Keratinocyte (primary cell): ENCODE measurements around the gene PNLIPRP3. TPM values are rescaled to one million over a fixed set of nuclear protein-coding genes. Genes with fewer than 3 reads are reported as not detected.

Source experiments
- DNase-seq: peaks from one replicate; pipeline ENCODE4 v3.0.0-alpha.2; 2011; ENCODE audit warnings: low read depth, missing footprints, low spot score
- FAIRE-seq: peaks from 2 replicates; lab custom pipeline; 2011; peaks lifted over from hg19 to GRCh38; lab: Jason Lieb, UNC
- H2AFZ ChIP-seq: 2 replicates; pipeline ENCODE4 v1.6.0; 2012; ENCODE audit warnings: low read length, control low read depth, inconsistent platforms; ENCODE audit not compliant: control insufficient read depth
- H3K27ac ChIP-seq: 2 replicates; pipeline ENCODE4 v1.5.1; 2011; ENCODE audit warnings: low read length; ENCODE audit not compliant: control insufficient read depth, insufficient read depth
- H3K27me3 ChIP-seq: 3 replicates; pipeline ENCODE4 v1.6.0; 2011; ENCODE audit warnings: low read length; ENCODE audit not compliant: control insufficient read depth, insufficient read depth; ENCODE audit errors: extremely low read depth
- H3K36me3 ChIP-seq, 2 experiments: 2 replicates in 1 of 2; 3 replicates in 1 of 2; pipeline ENCODE4 v1.5.1; 2011; ENCODE audit warnings: low read length in 2 of 2, mild to moderate bottlenecking in 1 of 2; ENCODE audit not compliant: control insufficient read depth in 2 of 2, insufficient read depth in 2 of 2; ENCODE audit errors: extremely low read depth in 1 of 2
- H3K4me1 ChIP-seq: 3 replicates; pipeline ENCODE4 v1.5.1; 2011; ENCODE audit warnings: low read length; ENCODE audit not compliant: control insufficient read depth, insufficient read depth; ENCODE audit errors: extremely low read depth
- H3K4me2 ChIP-seq: 3 replicates; pipeline ENCODE4 v1.6.0; 2011; ENCODE audit warnings: low read depth, low read length; ENCODE audit not compliant: control insufficient read depth, insufficient read depth; ENCODE audit errors: extremely low read depth
- H3K4me3 ChIP-seq, 3 experiments: fragments of 200-600 bp in 1 of 3; sonication (generic) in 1 of 3; 2 replicates in 2 of 3; 3 replicates in 1 of 3; pipeline ENCODE4 v1.5.1; 2011 to 2016; ENCODE audit warnings: low read length in 3 of 3, mild to moderate bottlenecking in 3 of 3, control low read depth in 2 of 3, inconsistent platforms in 1 of 3, low read depth in 1 of 3, mixed read lengths in 1 of 3, mixed run types in 1 of 3, moderate library complexity in 1 of 3; ENCODE audit not compliant: control insufficient read depth in 2 of 3, insufficient read depth in 2 of 3; ENCODE audit errors: extremely low read depth in 1 of 3
- H3K79me2 ChIP-seq: 2 replicates; pipeline ENCODE4 v1.6.0; 2012; ENCODE audit warnings: low read length; ENCODE audit not compliant: control insufficient read depth, insufficient read depth
- H3K9ac ChIP-seq: 3 replicates; pipeline ENCODE4 v1.6.0; 2011; ENCODE audit warnings: low read length; ENCODE audit not compliant: control insufficient read depth, insufficient read depth; ENCODE audit errors: extremely low read depth
- H3K9me1 ChIP-seq: 3 replicates; pipeline ENCODE4 v1.6.0; 2011; ENCODE audit warnings: low read length; ENCODE audit not compliant: control insufficient read depth, insufficient read depth; ENCODE audit errors: extremely low read depth
- H3K9me3 ChIP-seq: 2 replicates; pipeline ENCODE4 v1.5.1; 2012; ENCODE audit warnings: low read depth, low read length; ENCODE audit not compliant: control insufficient read depth
- H4K20me1 ChIP-seq: 3 replicates; pipeline ENCODE4 v1.6.0; 2011; ENCODE audit warnings: low read length; ENCODE audit not compliant: control insufficient read depth, insufficient read depth; ENCODE audit errors: extremely low read depth
- CTCF ChIP-seq, 3 experiments: IDR thresholded peaks in 1 of 3; conservative IDR thresholded peaks in 1 of 3; optimal IDR thresholded peaks in 1 of 3; 2 replicates in 2 of 3; 3 replicates in 1 of 3; pipeline versions ENCODE3 to v1.5.1; 2011; ENCODE audit warnings: low read length in 3 of 3, mild to moderate bottlenecking in 3 of 3, moderate library complexity in 2 of 3, control low read depth in 1 of 3, inconsistent platforms in 1 of 3; ENCODE audit not compliant: insufficient read depth in 2 of 3; ENCODE audit errors: extremely low read depth in 1 of 3
- EZH2 ChIP-seq: IDR thresholded peaks from one replicate; pipeline ENCODE4 v1.6.1; 2012; ENCODE audit warnings: inconsistent platforms, mild to moderate bottlenecking, low read length, moderate library complexity
- dilution Hi-C: fragments of 300-500 bp; cut with MboI; formaldehyde crosslinking; loops from one replicate; pipeline ENCODE4 v1.7.0; 2020; ENCODE audit warnings: low sequenced_read_pairs; ENCODE audit not compliant: extremely low pct_ligation_motif_present
- polyA plus RNA-seq, 5 experiments: library from polyadenylated mRNA; depleted of rRNA in 3 of 5; stranded (reverse) in 3 of 5; stranded (forward) in 1 of 5; unstranded in 1 of 5; fragments of >200 nt; gene quantifications; 1 replicate in 1 of 5; 2 replicates in 3 of 5; 3 replicates in 1 of 5; pipeline versions ENCODE4 v1.2.1 to v1.2.3, GENCODE V29; 2011 to 2012; ENCODE audit warnings: missing spikeins in 2 of 5, low read depth in 1 of 5, low replicate concordance in 1 of 5

The PNLIPRP3 gene
- polyA plus RNA-seq, 1 donor (not counting 4 experiments of a cell fraction or from before 2014, with no cell fraction given) = 117 TPM

- Histone ChIP-seq H3K27ac (no peak overlapping the region), H3K27me3 (no peaks in the 10 kb centered on the region), H3K9me1 (no peaks in the 10 kb centered on the region), H2AFZ (no peak overlapping the region), H4K20me1 (no peaks in the 10 kb centered on the region), H3K4me2 (no peak overlapping the region), H3K36me3 (peaks cover 11 to 13% of the 10 kb centered on the region in 2 experiments), H3K4me1 (no peaks in the 10 kb centered on the region), H3K4me3 (no peak overlapping the region), H3K9ac (no peak overlapping the region), H3K9me3 (no peaks in the 10 kb centered on the region), H3K79me2 (no peaks in the 10 kb centered on the region)
- dilution Hi-C loops = no loop called here
- TF ChIP-seq EZH2 (no peak), CTCF (optimal IDR thresholded peaks at IDR 0.05 in 1 of 3, IDR thresholded peaks at IDR 0.05 in 1 of 3, conservative IDR thresholded peaks at IDR 0.05 in 1 of 3; ENCODE audit: extremely low read depth in 1 of 3, insufficient read depth in 2 of 3, low read length in 3 of 3) (no peak)
- FAIRE-seq (no peak), DNase-seq (no peak)
These were observed 50.5 kb downstream of the PNLIPRP3 start for GRCh38 chr10:116477986-116478664.

- no peaks in the 10 kb centered on the region for H3K9me3 ChIP-seq
- DNase-seq (no peak), FAIRE-seq (no peak)
- H2AFZ ChIP-seq = no peak overlapping the region
- no peaks in the 10 kb centered on the region for H3K27me3 ChIP-seq
- H3K4me3 ChIP-seq = no peak overlapping the region
- no peaks in the 10 kb centered on the region for H3K9me1 ChIP-seq
- no peaks in the 10 kb centered on the region for H4K20me1 ChIP-seq
- H3K36me3 ChIP-seq = peaks cover 0 to 4% of the 10 kb centered on the region in 2 experiments
- H3K4me2 ChIP-seq = no peak overlapping the region
- H3K9ac ChIP-seq = no peak overlapping the region
- H3K4me1 ChIP-seq = no peaks in the 10 kb centered on the region
- H3K27ac ChIP-seq = no peak overlapping the region
- TF ChIP-seq EZH2 (no peak), CTCF (optimal IDR thresholded peaks at IDR 0.05 in 1 of 3, IDR thresholded peaks at IDR 0.05 in 1 of 3, conservative IDR thresholded peaks at IDR 0.05 in 1 of 3; ENCODE audit: extremely low read depth in 1 of 3, insufficient read depth in 2 of 3, low read length in 3 of 3) (no peak)
- dilution Hi-C loops = no loop called here
- no peaks in the 10 kb centered on the region for H3K79me2 ChIP-seq
These were observed 59.3 kb downstream of the PNLIPRP3 start for GRCh38 chr10:116486770-116487448.
